AG09309 (cell line): ENCODE data around the gene SNORC.

Experiments used
- DNase-seq: peaks from one replicate; pipeline ENCODE4 v3.0.0-alpha.2; 2010; ENCODE audit warnings: low read depth
- H3K4me3 ChIP-seq: 2 replicates; pipeline ENCODE4 v1.5.1; 2011; ENCODE audit warnings: mild to moderate bottlenecking, low read depth, low read length, moderate library complexity; ENCODE audit not compliant: control insufficient read depth
- TF ChIP-seq, protein P1 (sequence below): IDR thresholded peaks from 2 replicates; pipeline ENCODE4 v1.5.1; 2011; ENCODE audit warnings: mild to moderate bottlenecking, low read depth, low read length, inconsistent platforms; ENCODE audit not compliant: insufficient read depth, control insufficient read depth; ENCODE audit errors: missing control alignments

SNORC gene

DNA sequence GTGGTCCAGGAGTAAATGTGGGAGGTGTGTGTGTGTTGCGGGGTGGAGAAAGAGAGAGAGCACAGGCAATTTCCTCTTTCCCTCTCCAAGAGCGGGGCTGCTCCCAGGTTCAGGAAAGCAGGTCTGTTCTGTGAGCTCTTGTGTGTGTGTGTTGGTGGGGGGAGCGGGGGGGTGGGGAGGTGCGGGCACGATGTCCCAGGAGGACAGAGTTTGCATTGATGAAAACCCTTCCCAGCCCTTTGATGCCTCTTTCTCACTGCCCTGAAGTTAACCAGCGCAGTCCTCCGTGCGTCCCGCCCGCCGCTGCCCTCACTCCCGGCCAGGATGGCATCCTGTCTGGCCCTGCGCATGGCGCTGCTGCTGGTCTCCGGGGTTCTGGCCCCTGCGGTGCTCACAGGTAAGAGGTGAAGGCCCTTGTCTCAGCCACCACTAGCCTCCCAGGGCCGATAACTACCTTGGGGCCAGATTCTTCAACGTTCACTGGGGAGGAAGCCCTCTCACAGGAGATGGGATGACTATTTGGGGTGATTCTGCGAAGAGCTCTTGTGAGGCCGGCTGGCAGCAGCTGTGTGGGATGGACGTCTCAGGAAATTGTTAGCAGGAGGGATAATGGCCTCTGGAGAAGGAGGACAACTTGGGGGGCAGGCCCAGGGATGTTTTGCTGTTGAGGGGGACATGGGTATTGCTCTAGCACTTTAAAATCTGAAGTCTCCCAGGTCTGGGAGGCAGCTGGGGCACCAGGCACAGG is at the start of gene SNORC:
SNORC (plus strand) TSS at position 247 of the 748 bp plus-strand sequence; CDS start at position 325, 78 bp downstream.
- DNase-seq = no peak
- TF ChIP-seq, protein P1, sequence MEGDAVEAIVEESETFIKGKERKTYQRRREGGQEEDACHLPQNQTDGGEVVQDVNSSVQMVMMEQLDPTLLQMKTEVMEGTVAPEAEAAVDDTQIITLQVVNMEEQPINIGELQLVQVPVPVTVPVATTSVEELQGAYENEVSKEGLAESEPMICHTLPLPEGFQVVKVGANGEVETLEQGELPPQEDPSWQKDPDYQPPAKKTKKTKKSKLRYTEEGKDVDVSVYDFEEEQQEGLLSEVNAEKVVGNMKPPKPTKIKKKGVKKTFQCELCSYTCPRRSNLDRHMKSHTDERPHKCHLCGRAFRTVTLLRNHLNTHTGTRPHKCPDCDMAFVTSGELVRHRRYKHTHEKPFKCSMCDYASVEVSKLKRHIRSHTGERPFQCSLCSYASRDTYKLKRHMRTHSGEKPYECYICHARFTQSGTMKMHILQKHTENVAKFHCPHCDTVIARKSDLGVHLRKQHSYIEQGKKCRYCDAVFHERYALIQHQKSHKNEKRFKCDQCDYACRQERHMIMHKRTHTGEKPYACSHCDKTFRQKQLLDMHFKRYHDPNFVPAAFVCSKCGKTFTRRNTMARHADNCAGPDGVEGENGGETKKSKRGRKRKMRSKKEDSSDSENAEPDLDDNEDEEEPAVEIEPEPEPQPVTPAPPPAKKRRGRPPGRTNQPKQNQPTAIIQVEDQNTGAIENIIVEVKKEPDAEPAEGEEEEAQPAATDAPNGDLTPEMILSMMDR = no peak

DNA sequence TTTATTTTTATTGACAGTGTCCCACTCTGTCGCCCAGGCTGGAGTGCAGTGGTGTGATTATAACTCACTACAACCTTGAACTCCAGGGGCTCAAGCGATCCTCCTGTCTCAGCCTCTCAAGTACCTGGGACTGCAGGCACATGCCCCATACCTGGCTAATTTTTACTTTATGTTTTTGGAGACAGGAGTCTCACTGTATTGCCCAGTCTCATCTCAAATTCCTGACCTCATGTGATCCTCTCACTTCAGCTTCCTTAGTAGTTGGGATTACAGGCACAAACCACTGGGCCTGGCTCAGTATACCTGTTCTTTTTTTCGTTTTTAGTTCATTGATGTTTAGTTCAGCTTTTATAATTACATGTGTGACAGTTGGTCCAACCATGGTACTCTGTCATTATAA is 40.1 kb upstream of the SNORC start:
- DNase-seq = no peak
- H3K4me3 ChIP-seq = no peak overlapping the region
- TF ChIP-seq, protein P1 = no peak

More for the DNA sequence above, at the start of gene SNORC:
- H3K4me3 ChIP-seq = no peak within 1 kb of the TSS

DNA sequence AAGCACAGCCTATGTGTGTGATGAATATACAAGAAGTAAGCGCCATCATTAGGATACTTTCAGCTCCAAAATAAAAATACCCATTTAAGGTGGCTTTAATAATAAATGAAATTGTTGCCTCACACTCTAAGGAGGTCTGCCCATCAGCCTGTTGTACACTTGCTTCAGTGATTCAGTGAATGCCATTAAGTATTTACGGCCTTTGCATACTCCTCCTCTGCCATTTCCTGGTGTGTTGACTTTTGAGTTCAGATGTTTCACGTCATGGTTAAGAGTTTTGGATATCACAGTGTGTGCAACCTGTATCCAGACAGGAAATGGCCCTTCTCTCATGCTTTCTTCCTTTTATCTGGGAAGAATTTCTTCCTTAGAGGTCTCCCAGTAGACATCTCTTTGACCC is 38.6 kb upstream of the SNORC start:
- TF ChIP-seq, protein P1 = no peak
- no peak for DNase-seq
- no peak overlapping the region for H3K4me3 ChIP-seq

DNA sequence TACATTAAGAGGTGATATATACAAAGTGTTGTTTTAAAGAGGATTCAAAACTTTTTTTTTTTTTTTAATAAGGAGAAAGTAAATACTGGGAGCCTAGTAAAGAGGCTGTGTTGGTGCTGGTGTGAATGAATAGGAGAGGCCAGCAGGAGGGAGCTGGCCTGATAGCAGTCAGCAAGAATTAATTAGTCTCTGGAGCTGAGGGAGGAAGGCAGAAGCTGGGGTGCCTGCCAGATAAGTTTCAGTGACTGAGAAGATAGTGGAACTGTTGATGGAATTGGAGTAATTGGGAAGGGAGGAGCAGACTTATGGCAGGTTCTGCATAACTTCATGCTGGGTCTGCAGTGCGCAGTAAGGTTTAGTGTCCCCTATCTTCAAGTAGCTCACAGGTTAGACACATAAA is 36.2 kb upstream of the SNORC start:
- TF ChIP-seq, protein P1 = no peak
- no peak overlapping the region for H3K4me3 ChIP-seq
- DNase-seq = no peak

DNA sequence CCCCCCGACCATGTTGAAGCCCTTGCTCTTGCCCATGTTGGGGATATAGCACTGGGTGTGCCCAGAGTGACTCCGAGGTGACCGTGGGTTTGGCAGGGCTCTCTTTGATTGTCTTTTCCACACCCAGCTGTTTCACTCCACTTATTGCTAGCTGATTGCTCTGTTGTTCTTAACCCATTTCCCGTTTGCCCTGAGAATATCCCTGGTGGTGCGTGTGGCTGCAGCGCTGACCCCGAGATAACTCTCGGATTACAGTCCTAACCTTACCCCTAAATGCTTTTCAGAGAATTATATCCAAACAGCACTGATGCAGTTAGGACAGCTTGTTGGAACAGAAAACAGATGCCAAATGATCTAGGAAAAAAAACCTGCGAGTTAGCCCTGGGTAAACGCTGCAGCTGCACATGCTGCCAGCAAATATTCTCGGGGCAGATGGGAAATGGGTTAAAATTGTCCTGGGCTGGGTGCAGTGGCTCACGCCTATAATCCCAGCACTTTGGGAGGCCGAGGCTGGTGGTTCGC is 34.3 kb upstream of the SNORC start:
- no peak for DNase-seq
- TF ChIP-seq, protein P1 = no peak
- no peak overlapping the region for H3K4me3 ChIP-seq

DNA sequence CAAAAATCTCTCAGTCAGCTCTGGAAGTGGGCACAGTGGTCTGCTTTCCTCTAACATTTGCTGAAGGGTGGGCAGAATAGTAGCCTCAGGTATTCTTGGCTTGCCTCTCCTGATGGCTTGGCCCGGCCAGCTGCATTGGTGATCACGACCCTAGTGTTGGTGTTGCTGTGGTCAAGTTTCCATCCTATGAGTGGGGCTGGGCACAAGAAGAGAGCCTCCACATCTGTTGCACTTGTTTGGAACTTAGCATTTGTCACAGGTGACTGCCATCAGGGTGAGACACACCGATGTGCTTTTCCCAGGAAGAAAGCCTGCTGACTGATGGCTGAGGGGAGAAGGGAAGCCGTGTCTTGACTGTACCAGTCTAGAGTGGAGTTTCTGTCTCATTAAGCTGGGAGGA is 33.1 kb upstream of the SNORC start:
- no peak overlapping the region for H3K4me3 ChIP-seq
- DNase-seq = no peak
- TF ChIP-seq, protein P1 = no peak

DNA sequence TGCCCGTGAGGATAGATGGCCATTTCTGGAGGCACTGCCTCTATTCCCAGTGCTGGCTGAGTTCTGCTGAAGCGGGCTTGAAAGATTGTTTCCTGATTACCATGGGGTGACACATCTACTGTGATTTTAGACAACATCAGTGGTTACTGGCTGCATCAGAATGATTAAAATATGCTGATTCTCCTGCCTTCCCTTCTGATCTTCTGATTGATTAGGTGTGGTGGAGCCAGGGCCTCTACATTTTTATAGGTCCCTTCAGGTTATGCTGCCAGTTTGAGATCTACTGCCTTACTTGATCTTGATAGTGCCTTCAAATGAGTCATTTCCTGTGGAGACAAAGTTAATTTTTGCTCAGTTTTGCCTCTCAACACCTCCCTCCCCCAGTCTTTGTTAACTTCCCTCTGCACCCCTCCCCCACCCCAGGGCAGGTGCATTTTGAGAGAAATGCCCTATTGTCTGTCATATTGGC is 31.6 kb upstream of the SNORC start:
- TF ChIP-seq, protein P1 = no peak
- no peak for DNase-seq
- no peak overlapping the region for H3K4me3 ChIP-seq
